Islet precursor cell (in vitro differentiated cells): ENCODE measurements around the gene TMEM150C.
"Not testable (repeated sequence)": the region's sequence is repeated elsewhere in the genome, so short reads cannot be mapped to it uniquely, and the experiment has no call there.

Source experiments
- DNase-seq: peaks from one replicate; pipeline ENCODE4 v3.0.0-alpha.2; 2018

TMEM150C gene

DNA sequence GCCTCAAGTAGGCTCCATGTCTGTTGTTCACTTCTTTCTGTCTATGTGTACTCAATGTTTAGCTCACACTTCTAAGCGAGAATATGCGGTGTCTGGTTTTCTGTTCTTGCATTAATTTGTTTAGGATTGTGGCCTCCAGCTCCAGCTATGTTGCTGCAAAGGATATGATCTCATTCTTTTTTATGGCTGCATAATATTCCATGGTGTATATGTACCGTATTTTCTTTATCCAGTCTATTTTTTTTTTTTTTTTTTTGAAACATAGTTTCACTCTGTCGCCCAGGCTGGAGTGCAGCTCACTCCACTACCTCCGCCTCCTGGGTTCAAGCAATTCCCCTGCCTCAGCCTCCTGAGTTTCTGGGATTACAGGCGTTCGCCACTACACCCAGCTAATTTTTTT is 5.7 kb upstream of the TMEM150C start:
- DNase-seq: no peak

DNA sequence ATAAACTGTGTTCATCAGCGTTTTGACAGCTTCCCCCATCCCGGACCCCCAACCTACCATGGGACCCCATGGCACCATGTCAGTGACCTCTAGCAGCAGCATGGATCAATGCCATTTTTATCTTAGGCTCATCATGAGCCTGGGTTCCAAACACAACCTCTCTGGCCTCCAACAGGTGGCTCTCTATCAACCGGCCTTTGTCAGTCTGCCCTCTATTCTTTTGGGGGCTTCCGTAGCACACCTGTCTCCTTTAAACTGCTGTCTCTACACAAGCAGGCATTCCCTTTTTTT is 721 bp upstream of the TMEM150C start:
- no peak for DNase-seq

DNA sequence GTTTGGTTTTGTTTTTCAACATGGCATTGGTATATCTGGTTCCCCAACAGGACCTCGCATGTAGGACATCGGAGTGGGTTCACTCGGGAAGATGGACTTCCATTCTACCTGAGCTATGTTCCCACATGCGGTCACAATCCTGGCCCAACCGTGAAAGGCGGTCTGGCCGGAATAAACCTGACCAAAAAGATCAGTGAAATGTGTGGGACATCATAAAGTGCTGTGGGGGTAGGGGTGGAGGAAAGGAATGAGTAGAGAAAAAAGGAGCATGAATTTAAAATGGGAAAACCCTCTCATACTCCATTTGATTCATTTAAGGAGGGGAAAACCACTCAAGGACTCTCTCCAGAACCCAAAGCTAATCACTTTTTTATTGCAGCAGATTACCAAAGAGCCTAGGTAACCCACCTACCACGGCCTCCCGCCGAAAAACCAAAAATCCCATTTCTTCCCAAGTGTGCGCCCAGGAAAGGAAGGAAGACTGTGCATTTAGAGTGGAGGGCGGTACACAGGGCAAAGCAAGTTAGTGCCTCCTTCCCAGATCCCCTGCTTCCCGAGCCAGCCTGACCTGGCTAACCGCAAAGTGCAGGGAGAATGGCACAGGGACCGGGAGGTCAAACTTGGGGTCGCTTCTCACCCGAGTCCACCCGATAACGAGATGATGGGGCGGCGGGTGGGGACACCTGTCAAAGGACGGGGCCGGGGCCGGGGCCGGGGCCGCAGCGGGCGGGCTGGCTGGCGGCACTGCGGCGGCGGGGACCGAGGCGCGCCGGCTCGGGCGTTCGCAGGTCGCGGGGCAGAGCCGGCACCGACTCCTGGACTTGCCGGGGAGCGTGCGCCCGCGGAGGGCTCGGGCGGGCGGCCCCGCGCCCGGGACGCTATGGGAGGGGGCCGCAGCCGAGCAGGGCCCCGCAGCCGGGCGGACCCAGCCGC is 669 bp downstream of the TMEM150C start:
- peak; percentile 66 for DNase-seq

DNA sequence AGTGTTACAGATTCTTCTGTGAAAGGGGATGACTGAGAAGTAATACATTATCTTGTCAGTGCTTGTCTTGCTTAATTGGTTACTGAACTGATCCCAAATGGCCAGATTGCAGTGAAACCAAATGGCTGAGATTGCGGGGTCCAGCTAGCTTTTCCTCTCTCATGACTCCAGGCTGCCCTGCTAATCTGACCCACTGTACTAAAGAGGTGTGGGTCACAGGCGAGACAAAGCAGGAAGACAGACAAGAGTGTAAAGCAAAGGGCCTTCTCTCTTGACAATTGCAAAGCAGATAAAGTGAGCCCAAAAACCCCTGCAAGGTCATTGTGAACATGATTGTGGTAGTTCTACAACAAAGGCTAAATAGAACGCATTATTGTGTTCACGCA is 2.1 kb downstream of the TMEM150C start:
- no peak for DNase-seq

DNA sequence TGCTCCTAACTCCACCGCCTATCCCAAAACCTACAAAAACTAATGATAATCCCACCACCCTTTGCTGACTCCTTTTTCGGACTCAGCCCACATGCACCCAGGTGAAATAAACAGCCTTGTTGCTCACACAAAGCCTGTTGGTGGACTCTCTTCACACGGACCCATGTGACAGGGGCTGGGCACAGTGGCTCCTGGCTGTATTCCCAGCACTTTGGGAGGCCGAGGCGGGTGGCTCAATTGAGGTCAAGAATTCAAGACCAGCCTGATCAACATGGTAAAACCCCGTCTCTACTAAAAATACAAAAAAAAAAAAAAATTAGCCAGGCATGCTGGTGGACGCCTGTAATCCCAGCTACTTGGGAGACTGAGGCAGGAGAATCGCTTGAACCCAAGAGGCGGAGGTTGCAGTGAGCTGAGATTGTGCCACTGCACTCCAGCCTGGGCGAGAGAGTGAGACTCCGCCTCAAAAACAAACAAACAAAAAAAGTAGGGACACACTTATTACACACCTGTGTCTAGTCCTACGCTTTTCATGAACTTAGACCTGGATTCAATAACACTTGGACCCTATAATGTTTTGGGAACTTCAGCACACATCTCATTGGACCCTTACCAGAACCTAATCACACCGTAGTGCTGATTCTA is 2.6 kb downstream of the TMEM150C start:
- not testable (repeated sequence) for DNase-seq

DNA sequence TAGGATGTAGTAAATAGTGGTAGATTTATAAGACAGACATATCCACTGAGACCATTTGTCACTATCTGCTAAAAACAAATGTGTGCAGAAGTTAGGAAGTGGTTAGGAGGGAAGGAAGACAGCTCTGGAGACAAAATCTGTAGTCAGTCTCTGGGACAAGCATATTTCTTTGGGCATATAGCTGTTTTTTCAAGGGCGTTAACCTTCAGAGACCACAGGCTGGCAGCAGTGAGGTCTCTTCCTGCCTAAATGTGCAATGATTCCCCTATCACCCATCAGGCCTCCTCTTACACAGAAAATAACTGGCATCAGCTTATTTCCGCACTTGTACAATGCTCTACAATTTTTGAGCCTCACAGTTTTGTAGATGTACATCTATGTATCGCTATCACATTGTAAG is 6.5 kb downstream of the TMEM150C start:
- no peak for DNase-seq

DNA sequence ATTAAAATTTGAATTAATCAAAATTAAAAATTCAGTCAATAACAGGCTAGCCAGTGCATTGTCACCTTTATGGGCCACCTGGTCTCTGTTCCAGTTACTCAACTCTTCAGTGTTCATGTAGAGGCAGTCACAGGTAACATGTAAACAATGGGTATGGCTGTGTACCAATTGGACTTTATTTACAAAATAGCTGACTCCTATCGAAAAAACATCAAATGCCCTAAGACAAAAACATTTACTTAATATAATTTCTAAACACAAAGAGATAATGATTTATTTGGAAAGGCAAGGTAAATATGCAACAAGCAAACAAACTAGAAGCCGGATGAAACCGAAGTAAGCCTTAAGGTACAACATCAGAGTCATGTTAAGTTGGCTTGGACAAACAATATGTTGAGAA is 8.8 kb downstream of the TMEM150C start:
- no peak for DNase-seq

DNA sequence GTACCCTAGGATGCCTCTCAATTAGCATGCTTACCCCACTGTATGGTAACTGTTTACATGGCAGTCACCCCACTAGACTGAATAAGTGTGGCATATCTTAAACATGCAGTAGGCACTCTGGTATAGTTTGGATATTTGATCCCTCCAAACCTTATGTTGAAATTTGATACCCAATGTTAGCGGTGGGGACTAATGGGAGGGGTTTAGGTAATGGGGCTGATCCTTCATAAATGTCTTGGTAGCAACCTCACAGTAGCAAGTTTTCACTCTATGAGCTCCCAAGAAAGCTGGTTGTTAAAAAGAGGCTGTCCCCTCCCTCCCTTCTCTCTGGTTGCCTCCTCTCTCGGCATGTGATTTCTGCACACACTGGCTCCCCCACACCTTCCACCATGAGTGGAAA is 10.1 kb downstream of the TMEM150C start:
- no peak for DNase-seq

DNA sequence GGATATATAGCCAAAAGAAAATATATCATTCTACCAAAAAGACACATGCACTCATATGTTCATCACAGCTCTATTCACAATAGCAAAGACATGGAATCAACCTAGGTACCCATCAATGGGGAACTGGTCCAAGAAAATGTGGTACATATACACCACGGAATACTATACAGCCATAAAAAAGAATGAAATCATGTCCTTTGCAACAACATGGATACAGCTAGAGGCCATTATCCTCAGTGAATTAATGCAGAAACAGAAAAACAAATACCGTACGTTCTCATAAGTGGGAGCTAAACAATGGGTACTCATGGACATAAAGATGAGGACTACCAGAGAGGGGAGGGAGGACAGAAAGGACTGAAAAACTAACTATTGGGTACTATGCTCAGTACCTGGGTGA is 13.9 kb downstream of the TMEM150C start:
- not testable (repeated sequence) for DNase-seq

DNA sequence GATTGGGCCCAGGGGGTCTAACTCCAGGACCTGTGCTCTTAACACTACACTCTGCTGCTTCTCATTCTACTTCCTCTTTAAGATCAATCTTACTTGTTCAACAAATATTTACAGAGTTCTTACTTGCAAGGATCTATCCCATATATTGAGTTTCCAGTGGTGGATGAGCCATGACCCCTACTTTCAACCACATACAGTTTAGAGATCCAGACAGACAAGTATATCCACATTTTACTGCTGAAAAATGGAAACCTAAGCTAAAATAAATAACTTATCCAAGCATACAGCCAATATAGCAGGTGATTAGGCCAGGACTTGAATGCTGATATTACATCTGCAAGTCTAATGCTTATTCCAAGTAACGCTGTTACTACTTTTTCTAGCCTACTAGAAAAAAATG is 18.7 kb downstream of the TMEM150C start:
- DNase-seq: no peak

DNA sequence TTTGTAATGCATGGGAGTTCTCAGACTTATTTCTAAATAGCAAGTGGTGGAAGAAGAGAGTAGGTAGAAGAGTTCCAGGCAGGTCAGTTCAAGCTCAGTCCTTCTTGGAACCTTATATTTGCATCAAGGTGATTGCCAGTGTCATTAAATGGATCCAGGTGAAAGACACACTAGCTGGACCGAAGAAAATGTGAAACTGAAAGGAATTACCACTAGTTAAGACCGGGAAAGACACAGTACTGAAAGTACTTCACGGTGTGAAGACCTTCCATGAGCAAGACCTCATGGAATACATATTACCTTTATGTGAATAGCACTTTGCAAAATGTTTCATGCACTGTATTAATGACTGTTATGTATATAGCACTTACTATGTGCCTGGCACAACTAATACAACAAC is 19.1 kb downstream of the TMEM150C start:
- DNase-seq: no peak

DNA sequence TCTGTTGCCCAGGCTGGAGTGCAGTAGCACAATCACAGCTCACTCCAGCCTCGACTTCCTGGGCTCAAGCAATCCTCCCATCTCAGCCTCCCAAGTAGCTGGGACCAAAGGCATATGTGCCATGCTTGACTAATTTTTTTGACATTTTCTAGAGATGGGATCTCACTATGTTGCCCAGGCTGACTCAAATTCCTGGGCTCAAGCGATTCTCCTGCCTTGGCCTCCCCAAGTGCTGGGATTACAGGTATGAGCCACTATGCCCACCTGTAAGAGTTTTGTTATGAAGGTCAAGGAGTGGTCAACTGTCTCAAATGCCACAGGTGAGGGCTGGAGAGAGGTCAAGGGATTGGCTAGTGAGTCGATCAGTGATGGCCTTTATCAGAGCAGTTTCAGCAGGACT is 32.5 kb downstream of the TMEM150C start:
- DNase-seq: no peak

DNA sequence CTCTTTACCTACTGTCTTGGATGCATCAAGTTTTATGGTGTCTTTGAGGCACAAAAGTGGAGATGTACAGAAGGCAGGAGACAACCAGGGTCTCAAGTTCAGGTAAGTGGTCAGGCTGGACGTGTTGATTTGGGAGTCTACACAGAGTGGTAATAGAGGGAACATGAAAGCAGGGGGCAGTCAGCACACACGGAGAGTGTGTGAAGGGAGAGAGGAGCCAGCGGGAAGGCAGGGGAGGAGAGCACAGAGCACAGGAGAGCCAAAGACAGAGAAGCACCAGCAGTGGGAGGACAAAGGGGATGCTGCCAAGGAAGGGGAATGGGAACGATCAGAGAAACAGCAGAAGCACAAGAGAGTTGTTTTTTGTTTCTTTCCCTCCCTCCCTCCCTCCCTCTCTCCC is 32.9 kb downstream of the TMEM150C start:
- no peak for DNase-seq

DNA sequence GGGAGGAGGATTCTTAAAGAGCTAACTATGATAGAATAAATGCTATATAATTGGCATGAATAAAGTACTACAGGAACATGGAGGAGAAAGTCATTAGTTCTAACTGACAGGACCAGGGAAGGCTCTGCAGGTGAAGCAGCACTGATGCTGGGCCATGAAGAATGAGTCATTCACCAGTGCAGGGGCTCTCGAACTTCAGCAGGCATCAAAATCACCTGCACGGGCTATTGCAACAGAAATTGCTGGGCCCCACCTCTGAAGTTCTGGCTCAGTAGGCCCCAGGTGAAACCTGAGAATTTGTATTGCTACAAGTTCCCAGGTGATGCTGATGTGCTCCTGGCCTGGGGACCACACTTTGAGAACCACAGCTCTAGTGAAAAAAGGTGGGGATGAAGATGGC is 33.7 kb downstream of the TMEM150C start:
- no peak for DNase-seq

DNA sequence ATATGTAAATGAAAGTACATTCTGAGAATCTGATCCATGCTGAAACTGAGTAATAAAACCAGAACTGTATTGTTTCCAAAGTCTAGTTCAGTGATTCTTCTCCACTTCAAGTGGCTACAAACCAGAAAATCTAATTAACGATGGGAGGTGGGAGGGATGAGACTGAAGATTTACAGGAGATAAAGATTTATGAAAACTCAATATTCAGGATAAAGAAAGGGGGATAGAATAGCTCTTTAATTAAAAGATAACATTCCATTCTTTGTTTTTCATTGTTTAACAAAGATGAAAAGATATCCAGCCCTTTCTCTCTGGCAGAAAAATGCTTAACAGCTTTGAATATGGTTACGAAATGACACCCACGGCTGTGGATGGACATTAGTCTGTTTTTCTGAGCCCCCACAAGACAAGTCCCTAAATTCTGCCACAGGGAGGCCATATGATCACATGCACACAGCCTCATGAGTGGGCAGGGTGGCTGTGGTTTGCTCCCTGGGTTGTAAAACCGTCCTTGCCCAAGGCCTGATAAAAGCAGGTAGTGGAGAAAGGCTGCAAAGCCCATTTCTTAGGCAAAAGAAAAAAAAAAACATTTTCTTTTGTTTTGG is 36.4 kb downstream of the TMEM150C start:
- DNase-seq: no peak

DNA sequence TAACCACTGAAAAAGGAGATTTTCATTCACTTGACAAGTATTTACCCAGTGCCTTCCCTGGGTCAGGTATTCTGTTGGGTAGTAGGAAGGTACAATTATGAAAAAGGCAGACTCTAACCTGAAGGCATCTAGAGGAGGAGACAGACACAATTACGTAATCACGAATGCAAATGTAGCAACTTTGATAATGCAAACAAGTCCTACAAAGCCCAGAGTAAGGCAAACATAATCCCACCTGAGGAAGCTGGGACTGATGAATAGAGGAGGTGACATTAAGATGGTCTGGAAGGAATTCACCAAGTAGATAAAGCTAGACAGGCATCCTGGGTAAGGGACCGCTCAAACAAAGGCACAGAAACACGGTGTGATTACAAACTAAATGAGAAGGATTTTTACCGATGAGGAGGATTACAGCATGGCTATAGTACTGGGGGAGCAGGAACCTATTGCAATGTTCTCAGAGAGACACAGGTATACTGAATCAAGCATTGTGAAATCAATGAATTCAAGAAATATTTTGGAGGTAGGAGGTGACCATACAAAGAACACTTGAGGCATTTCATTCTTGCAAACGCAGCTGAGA is 37.1 kb downstream of the TMEM150C start:
- DNase-seq: no peak

DNA sequence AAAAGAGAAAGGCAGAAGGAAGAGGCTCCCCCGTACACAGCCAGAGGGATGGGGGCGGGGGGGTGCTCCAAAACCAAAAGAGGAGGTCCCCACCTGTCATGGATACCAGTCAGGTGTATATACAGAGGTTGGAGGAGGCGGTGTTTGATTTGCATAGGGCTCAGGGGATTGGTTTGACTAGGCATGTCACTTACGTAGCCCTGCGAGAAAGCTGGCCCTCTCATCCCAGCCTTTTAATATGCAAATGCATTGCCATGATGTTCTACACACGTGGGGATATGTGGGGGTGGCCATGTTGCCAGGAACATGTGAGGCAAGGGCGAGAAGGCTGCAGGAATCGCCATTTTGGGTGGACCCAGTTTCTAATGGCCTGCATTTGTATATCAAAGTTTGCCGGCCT is 38.6 kb downstream of the TMEM150C start:
- no peak for DNase-seq

DNA sequence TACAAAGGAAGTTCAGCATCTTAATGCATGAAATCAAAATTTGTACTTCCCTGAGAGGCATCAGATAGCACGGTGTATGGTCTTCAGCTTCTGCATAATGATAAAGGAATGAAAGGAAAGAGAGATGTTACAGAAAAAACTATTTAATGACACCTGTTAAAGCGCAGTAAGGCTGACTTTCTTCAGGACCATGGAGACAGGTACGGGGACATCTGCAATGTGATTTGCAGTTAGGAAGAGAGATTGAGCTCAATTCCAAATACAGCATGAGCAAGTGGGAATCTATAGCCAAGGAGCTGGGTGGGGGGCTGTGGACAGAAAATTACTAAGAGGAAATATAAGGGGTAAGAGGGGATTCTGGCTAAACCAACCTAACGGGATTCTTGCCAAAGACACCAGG is 39.3 kb downstream of the TMEM150C start:
- DNase-seq: no peak

DNA sequence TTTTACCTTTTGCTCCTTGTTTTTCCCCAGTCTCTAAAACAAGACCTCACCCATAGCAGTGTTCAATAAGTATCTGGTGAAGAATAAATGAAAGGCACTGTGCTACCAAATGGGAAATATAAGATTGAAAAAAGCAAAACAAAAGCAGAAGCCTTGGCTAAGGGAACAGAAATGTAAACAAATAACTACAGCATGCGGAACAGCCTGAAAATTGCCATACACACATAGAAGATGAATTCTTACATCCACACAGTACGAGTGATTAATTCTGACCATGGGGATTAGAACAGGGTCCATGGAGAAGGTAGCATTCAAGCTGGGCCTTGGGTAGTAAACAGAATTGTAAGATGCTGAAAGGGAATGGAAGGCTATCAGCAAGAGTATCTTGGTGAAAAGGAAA is 40.5 kb downstream of the TMEM150C start:
- DNase-seq: no peak

DNA sequence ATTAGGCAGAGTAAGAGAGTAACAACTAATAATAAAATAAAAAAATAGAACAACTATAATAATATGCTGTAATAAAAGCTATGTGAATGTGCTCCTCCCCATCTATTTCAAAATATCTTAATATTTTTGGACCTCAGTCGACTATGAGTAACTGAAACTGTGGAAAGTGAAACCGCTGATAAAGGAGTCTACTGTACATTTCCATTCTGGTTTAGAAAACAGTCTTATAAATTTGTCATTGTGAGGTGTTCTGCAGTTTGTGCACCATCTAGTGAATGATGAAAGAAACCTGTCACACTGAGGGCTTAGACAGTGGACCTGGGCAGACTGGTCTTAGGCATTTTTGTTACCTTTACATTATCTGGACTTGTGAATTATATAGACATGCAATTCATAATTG is 42.0 kb downstream of the TMEM150C start:
- no peak for DNase-seq

DNA sequence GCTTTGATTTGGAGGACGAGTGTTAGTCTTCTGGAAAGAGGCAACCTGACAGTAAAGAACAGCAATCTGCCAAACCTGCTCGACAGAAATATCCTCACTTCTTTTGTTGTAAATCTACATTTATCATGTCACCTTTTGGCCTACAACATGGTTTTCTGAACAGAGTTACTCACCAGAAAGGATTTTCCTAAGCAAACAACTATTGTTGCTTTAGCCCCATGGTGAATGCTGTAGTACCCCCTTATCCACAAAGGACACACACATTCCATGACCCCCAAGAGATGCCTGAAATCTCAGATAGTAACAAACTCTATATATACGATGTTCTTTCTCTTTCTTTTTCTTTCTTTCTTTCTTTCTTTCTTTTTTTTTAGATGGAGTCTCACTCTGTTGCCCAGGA is 42.7 kb downstream of the TMEM150C start:
- DNase-seq: no peak

DNA sequence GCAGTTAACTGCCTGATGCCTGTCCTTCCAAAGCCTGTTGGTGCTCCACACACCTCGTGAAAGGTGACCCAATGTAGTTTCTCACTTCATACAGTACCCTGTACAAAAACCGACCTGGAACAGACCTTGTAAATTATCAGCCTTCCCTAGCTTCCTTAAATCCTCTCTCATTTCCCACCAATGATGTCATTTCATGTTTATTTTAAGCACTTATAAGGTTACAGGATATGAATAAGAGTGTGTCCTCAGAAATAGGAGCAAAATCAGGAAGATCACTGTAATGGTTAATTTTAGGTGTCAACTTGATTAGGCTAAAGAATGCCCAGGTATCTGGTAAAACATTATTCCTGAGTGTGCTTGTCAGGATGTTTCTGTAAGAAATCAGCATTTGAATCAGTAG is 44.7 kb downstream of the TMEM150C start:
- no peak for DNase-seq

DNA sequence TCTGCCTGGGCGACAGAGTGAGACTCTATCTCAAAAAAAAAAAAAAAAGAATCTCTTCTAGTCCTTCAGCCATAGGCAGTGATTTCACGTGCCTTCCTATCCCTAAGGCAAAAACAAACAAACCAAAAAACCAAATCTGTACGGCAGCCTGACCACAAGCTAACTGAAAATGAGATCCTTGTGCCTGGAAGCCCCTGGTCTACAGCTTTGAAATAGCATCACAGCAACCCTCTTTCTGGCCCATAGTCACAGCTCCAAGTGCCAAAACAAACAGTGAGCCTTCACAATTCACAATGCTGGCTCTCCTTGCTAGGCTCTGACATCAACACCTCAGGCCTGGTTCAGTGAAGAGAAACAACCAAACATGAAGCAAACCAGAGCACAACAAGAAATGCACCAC is 46.1 kb downstream of the TMEM150C start:
- no peak for DNase-seq

DNA sequence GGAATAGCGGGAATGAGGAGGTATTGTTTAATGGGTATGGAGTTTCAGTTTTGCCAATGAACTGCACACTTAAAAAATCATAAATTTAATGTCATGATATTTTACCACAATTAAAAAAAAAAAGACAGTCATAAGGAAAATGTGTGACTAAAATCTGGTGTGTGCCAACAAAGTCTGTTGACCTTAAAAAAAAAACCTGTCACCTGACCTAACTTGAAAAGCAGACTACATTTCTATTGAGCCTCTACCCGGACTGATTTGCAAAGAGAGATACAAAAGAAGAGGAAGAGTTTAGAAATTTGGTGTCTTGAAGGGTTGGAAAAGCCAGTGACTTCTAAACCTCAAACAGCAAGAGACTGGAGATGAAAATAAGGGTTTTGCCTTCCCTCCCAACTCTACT is 48.4 kb downstream of the TMEM150C start:
- no peak for DNase-seq
